HG03139 (cell line): ENCODE results near the gene ASTN2.

Source experiments
- ATAC-seq: cut with Tn5 transposase; IDR thresholded peaks from one replicate; pipeline ENCODE4 v1.9.1; 2021; ENCODE audit not compliant: unreplicated experiment

ASTN2 gene

DNA sequence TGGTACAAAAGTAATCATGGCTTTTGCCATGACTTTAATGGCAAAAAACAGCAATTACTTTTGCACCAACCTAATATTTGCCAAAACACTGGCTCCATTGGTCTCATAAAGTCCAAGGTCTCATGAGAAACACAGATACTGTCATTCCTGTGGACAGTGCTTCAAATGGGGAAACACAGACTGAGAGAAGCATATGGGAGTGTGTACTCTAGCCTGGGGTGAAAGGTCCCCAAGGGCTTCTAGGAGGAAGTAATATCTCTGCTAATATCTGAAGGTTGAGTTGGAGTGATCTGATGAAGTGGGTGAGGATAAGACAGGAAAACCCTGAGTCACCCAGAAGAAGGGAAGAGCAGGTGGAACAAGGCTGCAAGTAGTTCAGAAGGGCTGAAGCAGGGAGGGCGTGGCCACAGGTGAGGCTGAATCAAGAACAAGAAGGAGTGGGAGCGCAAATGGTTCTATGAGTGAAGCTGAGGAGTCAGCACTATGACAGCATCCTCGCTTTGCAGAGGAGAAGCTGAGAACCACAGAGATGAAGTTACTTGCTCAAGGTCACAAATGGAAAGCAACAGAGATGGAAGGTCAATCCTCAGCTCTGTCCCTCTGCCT, 164.1 kb downstream of the ASTN2 start:
- no peak for ATAC-seq

- ATAC-seq, result no peak
These were observed 165.1 kb downstream of the ASTN2 start for GRCh38 chr9:117249799-117250198.

- ATAC-seq, result no peak
These were observed 167.6 kb downstream of the ASTN2 start for GRCh38 chr9:117247266-117247665.

DNA sequence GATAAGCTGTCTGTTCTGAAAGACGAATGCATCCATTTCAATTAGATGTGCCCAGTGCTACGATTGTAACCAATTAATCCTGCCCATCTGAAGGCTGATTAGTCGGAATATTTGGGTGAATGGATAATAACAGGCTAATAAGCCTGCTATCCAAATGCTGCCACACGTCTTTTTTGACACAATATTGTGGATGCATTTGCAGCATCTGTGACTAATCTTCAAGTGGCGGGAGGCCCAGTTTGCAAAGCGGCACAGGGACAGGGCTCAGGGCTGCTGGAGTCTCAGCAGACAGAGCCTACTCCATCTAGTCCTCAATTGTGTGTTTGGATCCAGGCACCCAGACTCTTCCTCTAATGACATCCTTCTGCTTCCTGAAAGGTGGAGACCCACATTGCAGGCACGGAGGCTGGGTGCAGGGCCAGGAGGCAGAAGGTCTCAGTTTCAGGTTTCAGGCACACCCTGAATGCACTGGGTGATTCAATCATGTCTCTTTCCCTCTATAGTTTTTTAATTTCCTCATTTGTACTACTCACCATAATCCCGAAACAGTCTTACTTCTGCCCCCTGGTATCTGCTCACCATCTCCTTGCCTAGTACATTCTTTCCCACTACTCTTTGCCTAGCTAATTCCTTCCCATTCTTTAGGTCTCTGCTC, 169.6 kb downstream of the ASTN2 start:
- no peak for ATAC-seq

GRCh38 chr9:117242082-117242481, 172.8 kb downstream of the ASTN2 start:
- no peak for ATAC-seq

- ATAC-seq, result no peak
These were observed 175.4 kb downstream of the ASTN2 start for GRCh38 chr9:117239428-117239827.

DNA sequence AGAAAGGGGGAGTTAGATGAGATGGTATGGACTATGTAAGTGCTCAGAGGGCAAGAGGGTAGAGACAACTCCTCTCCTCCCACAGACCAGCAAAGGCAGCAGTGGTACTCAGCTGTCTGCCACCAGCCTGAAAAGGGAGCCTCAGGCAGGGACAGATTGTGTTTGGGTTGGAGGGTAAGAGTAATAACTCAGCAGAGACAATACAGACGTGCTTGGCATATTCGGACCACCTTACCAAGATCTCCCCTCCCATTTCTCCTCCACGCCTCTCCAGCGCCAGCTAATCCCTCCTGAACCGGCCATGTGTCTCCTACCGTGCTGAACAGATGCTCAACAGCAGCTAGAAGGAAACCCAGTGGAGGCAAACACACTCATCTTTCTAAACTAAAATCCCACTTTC, 180.8 kb downstream of the ASTN2 start:
- no peak for ATAC-seq

- no peak for ATAC-seq
These were observed 181.8 kb downstream of the ASTN2 start for GRCh38 chr9:117233016-117233415.

GRCh38 chr9:117232281-117232680, 182.6 kb downstream of the ASTN2 start:
- no peak for ATAC-seq

DNA sequence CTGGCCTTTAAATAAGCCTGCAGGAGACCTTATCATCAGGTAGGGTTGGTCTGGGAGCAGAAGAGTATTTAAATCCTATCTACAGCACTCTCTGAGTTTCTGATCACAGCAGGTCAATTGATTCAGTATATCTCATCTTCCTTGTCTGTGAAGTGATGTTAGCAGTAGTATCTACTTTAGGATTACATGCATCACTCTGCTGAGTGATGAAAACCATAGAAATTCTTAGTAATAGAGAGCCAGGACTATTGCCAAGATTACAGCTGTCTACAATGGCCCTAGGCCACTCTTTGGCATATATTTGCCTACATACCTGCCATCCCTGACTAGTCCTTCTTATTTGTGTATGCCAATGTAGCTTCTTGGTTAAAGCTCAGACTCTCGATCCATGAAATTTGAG, 183.8 kb downstream of the ASTN2 start:
- ATAC-seq, result no peak

- no peak for ATAC-seq
These were observed 190.2 kb downstream of the ASTN2 start for GRCh38 chr9:117224695-117225094.

DNA sequence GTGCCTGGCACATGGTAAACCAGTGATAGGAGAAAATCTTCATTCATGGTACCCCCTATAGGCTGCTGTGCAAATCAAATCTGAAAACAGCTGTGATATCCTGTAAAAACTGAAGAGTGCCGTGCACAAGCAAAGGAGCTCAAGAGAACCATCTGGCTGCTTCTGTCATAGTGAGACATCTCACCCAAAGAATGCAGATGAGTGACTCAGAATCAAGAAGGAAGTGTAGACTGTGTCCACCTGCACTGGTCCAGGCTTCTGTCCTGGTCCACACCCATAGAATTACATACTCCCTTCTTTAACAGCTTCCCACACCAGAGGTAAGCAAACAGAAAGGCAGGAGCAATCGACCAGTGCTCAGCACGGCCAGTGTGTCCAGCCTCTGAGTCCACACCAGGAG, 195.9 kb downstream of the ASTN2 start:
- ATAC-seq, result no peak

DNA sequence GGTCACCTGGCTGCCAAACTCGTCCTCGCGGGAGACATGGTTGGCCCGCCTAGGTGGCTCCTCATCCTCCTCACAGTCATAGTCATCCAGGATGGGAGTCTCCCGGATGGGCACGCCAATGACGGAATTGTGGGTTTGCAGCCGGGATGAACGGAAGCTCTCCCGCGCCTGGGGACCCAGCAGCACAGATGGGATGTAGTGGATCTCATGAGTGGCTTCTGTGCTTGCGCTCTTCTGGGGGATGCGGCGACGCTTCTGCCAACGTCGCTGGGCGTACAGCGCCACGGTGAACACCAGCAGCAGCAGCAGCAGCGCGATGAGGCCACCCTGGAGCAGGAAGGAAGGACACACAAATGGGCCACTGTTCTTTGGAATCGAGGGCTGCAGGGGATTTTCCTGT, 200.4 kb downstream of the ASTN2 start:
- no peak for ATAC-seq

DNA sequence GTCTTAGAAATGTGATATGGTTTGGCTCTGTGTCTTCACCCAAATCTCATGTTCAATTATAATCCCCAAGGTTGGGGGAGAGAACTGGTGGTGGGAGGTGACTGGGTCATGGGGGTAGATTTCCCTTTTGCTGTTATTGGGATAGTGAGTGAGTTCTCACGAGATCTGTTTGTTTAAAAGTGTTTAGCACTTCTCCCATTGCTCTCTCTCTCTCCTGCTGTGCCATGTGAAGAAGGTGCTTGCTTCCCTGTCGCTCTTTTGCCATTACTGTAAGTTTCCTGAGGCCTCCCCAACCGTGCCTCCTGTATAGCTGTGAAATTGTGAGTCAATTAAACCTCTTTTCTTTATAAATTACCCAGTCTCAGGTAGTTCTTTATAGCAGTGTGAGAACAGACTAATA, 203.6 kb downstream of the ASTN2 start:
- no peak for ATAC-seq

GRCh38 chr9:117205806-117206205, 209.1 kb downstream of the ASTN2 start:
- no peak for ATAC-seq

- no peak for ATAC-seq
These were observed 209.9 kb downstream of the ASTN2 start for GRCh38 chr9:117204971-117205370.

- no peak for ATAC-seq
These were observed 223.2 kb downstream of the ASTN2 start for GRCh38 chr9:117191504-117192261.

GRCh38 chr9:117189121-117189520, 225.7 kb downstream of the ASTN2 start:
- no peak for ATAC-seq

GRCh38 chr9:117188394-117188793, 226.5 kb downstream of the ASTN2 start:
- no peak for ATAC-seq

DNA sequence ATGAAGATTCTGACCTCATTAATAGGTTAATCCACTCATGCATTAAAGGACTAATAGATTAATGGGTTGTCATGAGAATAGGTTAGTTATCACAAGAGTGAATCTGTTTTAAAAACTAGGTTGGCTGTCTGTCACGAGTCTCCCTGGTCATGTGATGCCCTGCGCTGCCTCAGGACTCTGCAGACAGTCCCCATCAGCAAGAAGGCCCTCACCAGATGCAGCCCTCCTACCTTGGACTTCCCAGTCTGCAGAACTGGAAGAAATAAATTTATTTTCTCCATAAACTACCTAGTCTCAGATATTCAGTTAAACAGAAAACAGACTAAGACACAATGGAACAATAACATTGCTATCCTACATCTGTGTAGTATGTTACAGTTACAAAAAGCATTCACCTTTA, 227.4 kb downstream of the ASTN2 start:
- no peak for ATAC-seq

- no peak for ATAC-seq
These were observed 230.7 kb downstream of the ASTN2 start for GRCh38 chr9:117184173-117184572.

- ATAC-seq, result no peak
These were observed 232.8 kb downstream of the ASTN2 start for GRCh38 chr9:117182046-117182445.
